GM19035 (cell line): Measurements from ENCODE around the gene FTSJ1.

Source experiments
- ATAC-seq: cut with Tn5 transposase; IDR thresholded peaks from one replicate; pipeline ENCODE4 v1.9.1; 2021; ENCODE audit not compliant: unreplicated experiment

FTSJ1 gene

GRCh38 chrX:48470110-48470832, 5.7 kb upstream of the FTSJ1 start, which contains the start of gene SLC38A5:
Gene SLC38A5 (minus strand): TSS chrX:48470260. CDS start chrX:48467924, 2,336 bp downstream.
- ATAC-seq = no peak

- ATAC-seq = no peak
These were observed 5.2 kb upstream of the FTSJ1 start for GRCh38 chrX:48470833-48471118.

- no peak for ATAC-seq
These were observed 4.5 kb upstream of the FTSJ1 start for GRCh38 chrX:48471504-48471903.

GRCh38 chrX:48472225-48472624, 3.8 kb upstream of the FTSJ1 start:
- ATAC-seq = no peak

GRCh38 chrX:48472851-48473703, 2.9 kb upstream of the FTSJ1 start:
- ATAC-seq = no peak

GRCh38 chrX:48473704-48473990, 2.4 kb upstream of the FTSJ1 start:
- ATAC-seq = no peak

GRCh38 chrX:48474127-48474526, 1.9 kb upstream of the FTSJ1 start:
- no peak for ATAC-seq

GRCh38 chrX:48474581-48474980, 1.4 kb upstream of the FTSJ1 start:
- ATAC-seq = no peak

GRCh38 chrX:48475296-48475695, 703 bp upstream of the FTSJ1 start:
- no peak for ATAC-seq

GRCh38 chrX:48476919-48477318, 920 bp downstream of the FTSJ1 start:
- no peak for ATAC-seq

- ATAC-seq = no peak
These were observed 2.2 kb downstream of the FTSJ1 start for GRCh38 chrX:48477960-48478755.

- no peak for ATAC-seq
These were observed 2.8 kb downstream of the FTSJ1 start for GRCh38 chrX:48478806-48479205.

- ATAC-seq = no peak
These were observed 4.1 kb downstream of the FTSJ1 start for GRCh38 chrX:48480142-48480541.

GRCh38 chrX:48480583-48480982, 4.6 kb downstream of the FTSJ1 start:
- no peak for ATAC-seq

GRCh38 chrX:48482526-48482925, 6.5 kb downstream of the FTSJ1 start:
- no peak for ATAC-seq

- ATAC-seq = no peak
These were observed 11.4 kb downstream of the FTSJ1 start for GRCh38 chrX:48487362-48487798.

GRCh38 chrX:48488034-48488433, 12.0 kb downstream of the FTSJ1 start:
- ATAC-seq = no peak

- no peak for ATAC-seq
These were observed 13.3 kb downstream of the FTSJ1 start for GRCh38 chrX:48489296-48489695.

- no peak for ATAC-seq
These were observed 13.9 kb downstream of the FTSJ1 start for GRCh38 chrX:48489892-48490291.

GRCh38 chrX:48490661-48491060, 14.7 kb downstream of the FTSJ1 start:
- no peak for ATAC-seq

GRCh38 chrX:48491809-48492208, 15.8 kb downstream of the FTSJ1 start:
- ATAC-seq = no peak
